ENCODE measurements around the gene MPND. TPM values are rescaled to one million over a fixed set of nuclear protein-coding genes. Genes with fewer than 3 reads are reported as not detected.

Gene MPND
- total and polyA plus RNA-seq, 11 donors, result 8.2 to 23.7 (median 19.0) TPM

GRCh38 chr19:4313847-4314490 is 29.4 kb upstream of the MPND start:
- H3K36me3 ChIP-seq, result no peaks in the 10 kb centered on the region
- H3K4me1 ChIP-seq, result peaks cover 0 to 14% (median 0%) of the 10 kb centered on the region in 12 donors
- H3K4me3 ChIP-seq, result peak overlapping the region in 1 of 12 donors; percentile 3
- H3K27ac ChIP-seq, result peak overlapping the region in 1 of 12 donors; percentile 73
- peaks cover 0 to 6% (median 0%) of the 10 kb centered on the region in 9 donors for H3K27me3 ChIP-seq
- no peak for DNase-seq
- ATAC-seq, result no peak
- TF ChIP-seq POLR2A (IDR thresholded peaks at IDR 0.05), result no peak
- intact Hi-C loops (cut with DNase I), result no loop called here
- peaks cover 0 to 1% (median 0%) of the 10 kb centered on the region in 12 donors for H3K9me3 ChIP-seq
- 42 to 58% (median 44%) methylated on average over 12 of the region's 12 CpGs for WGBS, 4 donors

- no peaks in the 10 kb centered on the region for H3K36me3 ChIP-seq
- intact Hi-C loops (cut with DNase I), result no loop called here
Observed at GRCh38 chr19:4316956-4317355, 26.4 kb upstream of the MPND start.

DNA sequence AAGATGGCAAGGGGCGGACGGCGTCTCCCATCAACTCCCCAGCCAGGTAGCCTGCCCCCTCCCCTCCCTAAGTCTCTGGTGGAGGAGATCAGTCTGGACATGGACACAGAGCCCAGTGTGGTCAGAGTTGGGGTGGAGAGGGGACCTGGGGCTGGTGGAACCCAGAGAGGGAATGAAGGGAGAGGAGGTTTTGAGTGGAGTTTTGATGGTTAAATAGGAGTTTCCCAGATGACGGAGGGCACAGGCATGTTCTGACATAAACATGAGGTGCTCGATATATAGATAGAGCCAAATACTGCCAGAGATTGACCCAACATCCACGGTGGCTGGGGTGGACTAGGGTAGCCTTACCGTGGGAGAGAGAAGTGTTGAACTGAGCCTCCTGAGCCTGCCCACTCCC is 24.9 kb upstream of the MPND start:
- Histone ChIP-seq H3K4me3 (no peak overlapping the region), H3K9me3 (peaks cover 0 to 16% (median 0%) of the 10 kb centered on the region in 12 donors), H3K36me3 (no peaks in the 10 kb centered on the region), H3K27me3 (peaks cover 0 to 6% (median 0%) of the 10 kb centered on the region in 9 donors), H3K4me1 (peaks cover 0 to 14% (median 0%) of the 10 kb centered on the region in 12 donors), H3K27ac (no peak overlapping the region)
- ATAC-seq, result no peak
- intact Hi-C loops (cut with DNase I), result no loop called here
- TF ChIP-seq POLR2A (IDR thresholded peaks at IDR 0.05), result no peak
- TF ChIP-seq, protein P1, sequence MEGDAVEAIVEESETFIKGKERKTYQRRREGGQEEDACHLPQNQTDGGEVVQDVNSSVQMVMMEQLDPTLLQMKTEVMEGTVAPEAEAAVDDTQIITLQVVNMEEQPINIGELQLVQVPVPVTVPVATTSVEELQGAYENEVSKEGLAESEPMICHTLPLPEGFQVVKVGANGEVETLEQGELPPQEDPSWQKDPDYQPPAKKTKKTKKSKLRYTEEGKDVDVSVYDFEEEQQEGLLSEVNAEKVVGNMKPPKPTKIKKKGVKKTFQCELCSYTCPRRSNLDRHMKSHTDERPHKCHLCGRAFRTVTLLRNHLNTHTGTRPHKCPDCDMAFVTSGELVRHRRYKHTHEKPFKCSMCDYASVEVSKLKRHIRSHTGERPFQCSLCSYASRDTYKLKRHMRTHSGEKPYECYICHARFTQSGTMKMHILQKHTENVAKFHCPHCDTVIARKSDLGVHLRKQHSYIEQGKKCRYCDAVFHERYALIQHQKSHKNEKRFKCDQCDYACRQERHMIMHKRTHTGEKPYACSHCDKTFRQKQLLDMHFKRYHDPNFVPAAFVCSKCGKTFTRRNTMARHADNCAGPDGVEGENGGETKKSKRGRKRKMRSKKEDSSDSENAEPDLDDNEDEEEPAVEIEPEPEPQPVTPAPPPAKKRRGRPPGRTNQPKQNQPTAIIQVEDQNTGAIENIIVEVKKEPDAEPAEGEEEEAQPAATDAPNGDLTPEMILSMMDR (IDR thresholded peaks at IDR 0.05), result no peak
- WGBS, 4 donors, result 94 to 96% (median 94%) methylated on average over 7 of the region's 7 CpGs
- DNase-seq, result no peak

More at GRCh38 chr19:4316956-4317355, 26.4 kb upstream of the MPND start:
- H3K27me3 ChIP-seq, result peaks cover 0 to 6% (median 0%) of the 10 kb centered on the region in 9 donors
- no peak overlapping the region for H3K27ac ChIP-seq
- DNase-seq (no peak), ATAC-seq (no peak)
- H3K4me1 ChIP-seq, result peaks cover 0 to 14% (median 0%) of the 10 kb centered on the region in 12 donors
- H3K4me3 ChIP-seq, result no peak overlapping the region
- TF ChIP-seq, protein P1 (IDR thresholded peaks at IDR 0.05), result no peak
- H3K9me3 ChIP-seq, result peaks cover 0 to 16% (median 0%) of the 10 kb centered on the region in 12 donors
- 84 to 93% (median 88%) methylated on average over 9 of the region's 9 CpGs for WGBS, 4 donors

- no peak for TF ChIP-seq POLR2A (IDR thresholded peaks at IDR 0.05)
- TF ChIP-seq, protein P1 (IDR thresholded peaks at IDR 0.05), result no peak
- 93 to 98% (median 95%) methylated on average over 2 of the region's 2 CpGs for WGBS, 4 donors
- peak in 1 of 4 donors; percentile 32 for ATAC-seq
Observed at GRCh38 chr19:4319067-4319718, 24.2 kb upstream of the MPND start.

More at GRCh38 chr19:4319067-4319718, 24.2 kb upstream of the MPND start:
- Histone ChIP-seq H3K36me3 (no peaks in the 10 kb centered on the region), H3K4me3 (no peak overlapping the region), H3K27ac (no peak overlapping the region), H3K27me3 (peaks cover 0 to 6% (median 0%) of the 10 kb centered on the region in 9 donors), H3K4me1 (peaks cover 0 to 8% (median 0%) of the 10 kb centered on the region in 12 donors), H3K9me3 (peaks cover 0 to 16% (median 0%) of the 10 kb centered on the region in 12 donors)
- intact Hi-C loops (cut with DNase I), result no loop called here
- DNase-seq, result no peak

Data from heart left ventricle (tissue), 16 donors.